NT2/D1 (cell line): Measurements from ENCODE around the gene LIN37.

Experiments used
- SUZ12 ChIP-seq: IDR thresholded peaks from 2 replicates; pipeline ENCODE4 v1.6.1; 2011; ENCODE audit not compliant: insufficient read length, insufficient read depth; ENCODE audit errors: extremely low read depth
- YY1 ChIP-seq: IDR thresholded peaks from 2 replicates; pipeline ENCODE4 v1.6.1; 2011; ENCODE audit not compliant: insufficient read length, insufficient read depth
- ZNF274 ChIP-seq: IDR thresholded peaks from 2 replicates; pipeline ENCODE4 v1.6.1; 2011; ENCODE audit warnings: mild to moderate bottlenecking, low read depth, low read length

- TF ChIP-seq YY1, result no peak
- TF ChIP-seq ZNF274, result no peak
- no peak for TF ChIP-seq SUZ12
Observed at GRCh38 chr19:35768082-35768421, 19.7 kb downstream of the LIN37 start.
